Panc1 (cell line): ENCODE measurements around the gene CDHR2.

Experiments
- REST ChIP-seq, 2 experiments: IDR thresholded peaks; 2 replicates each; pipeline ENCODE4 v1.6.1; 2011 to 2012; ENCODE audit warnings: low read depth in 2 of 2, control low read depth in 1 of 2, low read length in 1 of 2, mild to moderate bottlenecking in 1 of 2, moderate library complexity in 1 of 2; ENCODE audit not compliant: insufficient read depth in 1 of 2
- TF ChIP-seq, protein P1 (sequence below): fragments of 450-650 bp; IDR thresholded peaks from 2 replicates; pipeline ENCODE4 v1.5.1; 2017; ENCODE audit warnings: mild to moderate bottlenecking

GRCh38 chr5:176575066-176575465, 25.9 kb downstream of the CDHR2 start:
- TF ChIP-seq, protein P1, sequence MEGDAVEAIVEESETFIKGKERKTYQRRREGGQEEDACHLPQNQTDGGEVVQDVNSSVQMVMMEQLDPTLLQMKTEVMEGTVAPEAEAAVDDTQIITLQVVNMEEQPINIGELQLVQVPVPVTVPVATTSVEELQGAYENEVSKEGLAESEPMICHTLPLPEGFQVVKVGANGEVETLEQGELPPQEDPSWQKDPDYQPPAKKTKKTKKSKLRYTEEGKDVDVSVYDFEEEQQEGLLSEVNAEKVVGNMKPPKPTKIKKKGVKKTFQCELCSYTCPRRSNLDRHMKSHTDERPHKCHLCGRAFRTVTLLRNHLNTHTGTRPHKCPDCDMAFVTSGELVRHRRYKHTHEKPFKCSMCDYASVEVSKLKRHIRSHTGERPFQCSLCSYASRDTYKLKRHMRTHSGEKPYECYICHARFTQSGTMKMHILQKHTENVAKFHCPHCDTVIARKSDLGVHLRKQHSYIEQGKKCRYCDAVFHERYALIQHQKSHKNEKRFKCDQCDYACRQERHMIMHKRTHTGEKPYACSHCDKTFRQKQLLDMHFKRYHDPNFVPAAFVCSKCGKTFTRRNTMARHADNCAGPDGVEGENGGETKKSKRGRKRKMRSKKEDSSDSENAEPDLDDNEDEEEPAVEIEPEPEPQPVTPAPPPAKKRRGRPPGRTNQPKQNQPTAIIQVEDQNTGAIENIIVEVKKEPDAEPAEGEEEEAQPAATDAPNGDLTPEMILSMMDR, result no peak
- TF ChIP-seq REST (IDR thresholded peaks at IDR 0.05; ENCODE audit: insufficient read depth in 1 of 2, low read depth in 2 of 2, low read length in 1 of 2), result no peak; a peak in 1 of 4 replicates
